NB4 (cell line): Measurements from ENCODE around the gene NIP7.
A peak's percentile ranks its signal among the peaks of the same experiment; 100 is the strongest.

Experiments used
- DNase-seq: peaks from one replicate; pipeline ENCODE4 v3.0.0; 2010; ENCODE audit warnings: low read depth
- H3K4me3 ChIP-seq: one replicate; pipeline ENCODE4 v1.5.1; 2011; ENCODE audit warnings: mild to moderate bottlenecking, low read depth, low read length, moderate library complexity
- CTCF ChIP-seq: IDR thresholded peaks from one replicate; pipeline ENCODE4 v1.5.1; 2012; ENCODE audit warnings: low read depth, low read length
- MAX ChIP-seq: IDR thresholded peaks from 2 replicates; pipeline ENCODE4 v1.6.1; 2011; ENCODE audit warnings: low read depth, low read length
- MYC ChIP-seq: IDR thresholded peaks from 2 replicates; pipeline ENCODE4 v1.6.1; 2011; ENCODE audit warnings: low read depth, low read length
- POLR2A ChIP-seq: IDR thresholded peaks from 2 replicates; pipeline ENCODE4 v1.6.1; 2011; ENCODE audit warnings: mild to moderate bottlenecking; ENCODE audit not compliant: insufficient read length; ENCODE audit errors: extremely low read depth

The NIP7 gene

GRCh38 chr16:69316595-69317034 lies 23.0 kb upstream of the NIP7 start:
- no peak overlapping the region for H3K4me3 ChIP-seq
- TF ChIP-seq MYC (no peak), POLR2A (no peak), MAX (no peak), CTCF (no peak)
- DNase-seq = peak; percentile 8

DNA sequence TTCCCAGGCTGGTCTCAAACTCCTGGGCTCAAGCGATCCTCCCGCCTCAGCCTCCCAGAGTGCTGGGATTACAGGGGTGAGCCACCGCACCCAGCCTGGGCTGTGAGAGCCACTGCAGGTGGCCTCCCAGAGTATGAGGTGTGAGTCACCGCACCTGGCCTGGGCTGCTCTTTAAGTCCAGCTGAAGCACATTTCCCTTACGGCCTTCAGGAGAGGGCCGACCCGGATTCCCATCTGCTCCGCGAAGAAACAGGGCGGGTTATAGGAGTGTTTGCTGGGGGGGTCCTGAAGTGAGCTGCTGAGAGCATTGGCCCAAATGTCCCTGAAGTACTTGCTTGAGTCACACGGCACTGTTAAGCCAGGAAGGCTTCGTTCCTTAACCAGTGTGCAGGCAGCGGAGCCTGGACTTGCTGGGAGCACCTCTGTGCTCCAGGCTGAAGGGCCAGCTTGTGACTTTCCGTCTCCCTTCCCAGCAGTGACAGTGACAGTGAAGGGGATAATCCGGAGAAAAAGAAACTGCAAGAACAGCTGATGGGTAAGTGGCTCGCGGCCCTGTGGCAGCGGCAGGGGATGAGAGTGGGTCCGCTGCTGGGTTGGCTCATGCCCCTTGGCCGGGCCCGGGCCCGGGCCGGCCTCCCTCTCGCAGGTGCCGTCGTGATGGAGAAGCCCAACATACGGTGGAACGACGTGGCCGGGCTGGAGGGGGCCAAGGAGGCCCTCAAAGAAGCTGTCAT lies 21.2 kb upstream of the NIP7 start:
- TF ChIP-seq MYC (no peak), CTCF (no peak), POLR2A (no peak), MAX (no peak)
- no peak for DNase-seq

GRCh38 chr16:69318911-69319289 lies 20.7 kb upstream of the NIP7 start:
- no peak for DNase-seq
- no peak overlapping the region for H3K4me3 ChIP-seq

More for the DNA sequence above, 21.2 kb upstream of the NIP7 start:
- no peak overlapping the region for H3K4me3 ChIP-seq

DNA sequence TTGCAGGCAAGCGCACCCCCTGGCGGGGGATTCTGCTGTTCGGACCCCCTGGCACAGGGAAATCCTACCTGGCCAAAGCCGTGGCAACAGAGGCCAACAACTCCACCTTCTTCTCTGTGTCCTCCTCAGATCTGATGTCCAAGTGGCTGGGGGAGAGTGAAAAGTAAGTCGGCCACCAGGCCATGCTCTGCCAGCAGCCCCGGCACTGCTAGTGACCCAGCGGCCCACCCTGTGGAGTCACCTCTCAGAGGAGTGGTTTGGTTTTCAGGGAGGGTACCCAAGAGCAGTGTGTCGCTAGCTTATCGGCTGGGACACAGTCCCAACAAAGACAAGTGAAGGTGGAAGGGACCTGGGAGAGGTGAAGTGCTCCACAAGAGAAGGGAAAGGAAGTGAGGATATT lies 20.2 kb upstream of the NIP7 start:
- no peak for DNase-seq
- TF ChIP-seq MAX (no peak), POLR2A (no peak), CTCF (no peak), MYC (no peak)

More at GRCh38 chr16:69318911-69319289, 20.7 kb upstream of the NIP7 start:
- TF ChIP-seq POLR2A (no peak), MAX (no peak), MYC (no peak), CTCF (no peak)

DNA sequence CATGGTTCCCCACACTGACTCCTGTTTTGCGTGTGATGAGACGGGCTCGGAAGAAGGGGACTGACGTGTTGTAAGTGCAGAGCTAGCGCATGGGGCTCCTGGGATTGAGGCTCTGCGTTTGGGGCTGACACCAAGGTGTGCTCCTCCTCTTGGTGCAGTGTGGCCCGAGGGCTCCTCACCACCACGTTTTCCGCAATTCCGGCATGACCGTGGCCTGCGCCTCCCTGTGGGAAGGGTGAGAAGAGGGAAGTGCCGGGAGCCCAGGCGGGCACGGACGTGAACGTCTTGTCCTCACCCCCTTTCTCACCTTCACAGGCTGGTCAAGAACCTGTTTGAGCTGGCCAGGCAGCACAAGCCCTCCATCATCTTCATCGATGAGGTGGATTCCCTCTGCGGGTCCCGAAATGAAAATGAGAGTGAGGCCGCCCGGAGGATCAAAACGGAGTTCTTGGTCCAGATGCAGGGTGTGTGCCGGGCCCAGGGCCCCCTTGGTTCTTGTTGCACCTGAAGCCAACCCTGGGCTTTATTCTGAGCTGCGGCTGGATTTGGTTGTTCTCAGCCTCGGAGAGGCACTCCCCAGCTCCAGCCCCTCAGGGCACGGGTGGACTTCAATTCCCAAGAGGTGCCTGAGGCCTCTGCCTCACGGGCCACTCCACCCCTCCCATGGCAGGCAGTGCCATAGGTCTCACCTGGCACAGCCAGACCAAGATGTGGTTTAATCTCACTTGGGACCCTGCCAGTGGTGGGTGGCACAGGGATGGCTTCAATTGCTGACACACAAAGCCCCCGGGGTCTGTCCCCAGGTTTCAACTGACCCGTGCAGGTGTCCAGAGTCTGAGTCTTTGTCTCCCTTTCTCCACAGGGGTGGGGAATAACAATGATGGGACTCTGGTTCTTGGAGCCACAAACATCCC lies 19.5 kb upstream of the NIP7 start:
- H3K4me3 ChIP-seq = no peak overlapping the region
- no peak for DNase-seq
- TF ChIP-seq CTCF (no peak), POLR2A (no peak), MYC (no peak), MAX (no peak)

More for the DNA sequence above, 20.2 kb upstream of the NIP7 start:
- no peak overlapping the region for H3K4me3 ChIP-seq
